ENCODE data around the gene CAPN9.

- TF ChIP-seq POLR2A (IDR thresholded peaks at IDR 0.05; ENCODE audit: low read depth, low read length) (no peak), POLR2AphosphoS5 (IDR thresholded peaks at IDR 0.05; ENCODE audit: low read depth, low read length) (no peak), TAF1 (IDR thresholded peaks at IDR 0.05; ENCODE audit: borderline replicate concordance, low read depth, low read length) (no peak)
These were observed 71.2 kb downstream of the CAPN9 start for GRCh38 chr1:230818367-230818766.

Measured in GM12892 (cell line).